Left hindlimb (tissue), 1 donor: ENCODE measurements around the gene KIF23.

ENCODE experiments used
- DNase-seq: peaks from one replicate; pipeline ENCODE4 v3.0.0-alpha.2; 2018

KIF23 gene

DNA sequence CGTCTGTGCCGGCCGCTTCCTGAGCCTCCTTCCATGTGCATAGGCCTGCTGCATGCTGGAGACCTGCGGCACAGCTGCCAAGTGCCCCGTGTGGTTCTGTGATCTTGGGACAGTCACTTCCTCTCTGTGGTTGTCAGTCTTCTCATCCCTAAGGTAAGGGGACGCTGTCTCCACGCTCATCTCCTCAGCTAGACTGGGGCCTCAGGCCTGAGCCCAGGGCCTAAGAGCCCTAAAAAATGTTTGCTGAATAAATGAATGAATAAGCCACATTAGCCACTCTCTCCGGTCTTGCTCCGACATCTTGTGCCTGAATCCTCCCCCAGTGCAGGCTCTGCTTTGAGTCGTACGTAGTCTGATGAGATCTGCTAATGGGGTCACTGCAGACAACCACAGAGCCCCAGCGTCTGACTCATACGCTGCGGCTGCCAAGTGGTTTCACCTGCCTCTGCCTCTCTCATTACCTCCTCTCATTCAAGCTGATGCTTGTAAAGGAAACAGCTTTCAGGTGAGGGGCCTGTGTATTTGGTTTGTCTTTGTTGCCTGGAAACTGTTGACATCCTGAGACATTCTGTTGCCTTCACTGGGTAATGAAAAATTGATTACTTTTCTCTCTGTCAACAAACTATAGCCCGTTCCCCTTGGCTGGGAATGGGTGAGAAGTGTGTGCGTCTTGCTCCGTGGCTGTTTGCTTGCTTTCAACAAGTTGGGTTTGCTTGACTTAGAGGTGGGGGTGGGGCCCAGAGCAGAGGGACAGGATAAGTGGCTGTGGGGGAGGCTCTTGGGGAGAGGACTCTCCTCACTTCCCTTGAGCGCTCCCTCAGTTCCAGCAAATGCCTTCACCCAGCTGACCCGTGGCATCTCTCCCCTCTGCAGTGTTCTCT lies 54.3 kb downstream of the KIF23 start:
- no peak for DNase-seq

DNA sequence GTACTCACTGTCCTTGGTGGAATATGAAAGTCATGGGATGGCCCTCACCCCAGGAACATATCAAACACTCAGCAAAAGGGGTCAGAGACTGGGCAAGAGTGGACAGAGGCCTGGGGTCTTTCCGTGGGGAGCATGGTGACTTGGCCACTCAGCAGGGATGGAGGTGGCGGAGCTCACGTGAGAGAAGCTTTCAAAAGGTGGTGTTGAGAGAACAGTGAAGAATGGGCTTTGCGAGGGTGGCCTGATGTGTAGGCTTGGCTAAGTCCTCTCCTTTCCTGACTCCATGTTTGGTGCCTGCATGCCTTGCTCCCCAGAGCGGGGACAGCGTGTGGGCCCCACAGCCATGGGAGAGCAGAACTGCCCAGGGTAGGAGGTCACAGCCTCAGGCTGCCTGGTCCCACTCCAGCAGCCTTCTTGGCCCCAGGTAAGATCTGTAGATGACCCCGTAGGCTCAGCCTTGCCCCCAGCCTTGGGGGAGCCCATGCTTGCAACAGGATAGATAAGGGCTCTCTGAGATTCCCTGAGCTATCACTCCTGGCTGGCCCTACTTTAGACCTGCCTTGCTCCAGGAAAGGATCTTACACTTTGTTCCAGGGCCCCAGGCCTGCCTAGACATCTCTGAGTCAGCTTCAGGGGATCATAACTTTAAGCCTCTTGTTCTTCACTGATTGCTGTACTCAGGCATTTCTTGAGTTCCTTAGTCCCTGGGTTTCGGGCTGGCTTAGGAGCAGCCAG lies 55.5 kb downstream of the KIF23 start:
- no peak for DNase-seq

DNA sequence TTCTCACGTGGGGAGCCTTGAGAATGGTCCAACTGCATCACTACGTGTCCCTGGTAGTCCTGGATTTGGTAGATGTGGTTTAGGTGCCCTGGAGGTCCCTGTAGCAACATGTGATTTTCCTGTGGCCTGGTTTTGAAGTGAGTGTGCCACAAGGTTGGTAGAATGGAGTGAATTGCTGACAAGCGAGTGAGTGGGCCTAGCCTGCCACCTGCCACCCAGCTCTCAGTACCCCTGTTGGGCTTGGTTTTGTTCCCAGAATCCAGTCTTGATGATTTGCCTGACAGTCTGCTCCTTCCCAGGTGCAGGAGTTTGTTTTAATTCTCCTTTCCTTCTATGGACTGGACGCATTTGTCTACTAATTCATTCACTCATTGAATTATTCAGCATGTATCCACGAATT lies 57.9 kb downstream of the KIF23 start:
- DNase-seq = no peak

DNA sequence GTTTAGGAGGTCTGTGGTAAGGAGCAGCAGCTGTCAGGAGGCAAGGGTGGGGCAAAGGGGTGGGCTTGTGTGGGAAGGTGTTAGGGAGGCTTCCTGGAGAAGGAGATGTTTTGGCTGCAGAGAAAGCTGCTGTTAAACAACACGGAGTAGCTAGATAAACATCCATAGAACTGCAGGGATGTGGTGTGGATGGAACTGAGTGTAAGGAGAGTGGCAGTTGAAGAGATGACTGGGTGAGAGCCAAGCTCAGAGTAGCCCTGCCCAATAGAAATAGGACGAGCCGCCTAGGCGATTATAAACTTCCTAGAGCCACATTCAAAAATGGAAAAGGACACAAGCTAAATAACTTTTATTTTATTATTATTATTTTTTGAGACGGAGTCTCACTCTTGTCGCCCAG lies 58.4 kb downstream of the KIF23 start:
- no peak for DNase-seq

DNA sequence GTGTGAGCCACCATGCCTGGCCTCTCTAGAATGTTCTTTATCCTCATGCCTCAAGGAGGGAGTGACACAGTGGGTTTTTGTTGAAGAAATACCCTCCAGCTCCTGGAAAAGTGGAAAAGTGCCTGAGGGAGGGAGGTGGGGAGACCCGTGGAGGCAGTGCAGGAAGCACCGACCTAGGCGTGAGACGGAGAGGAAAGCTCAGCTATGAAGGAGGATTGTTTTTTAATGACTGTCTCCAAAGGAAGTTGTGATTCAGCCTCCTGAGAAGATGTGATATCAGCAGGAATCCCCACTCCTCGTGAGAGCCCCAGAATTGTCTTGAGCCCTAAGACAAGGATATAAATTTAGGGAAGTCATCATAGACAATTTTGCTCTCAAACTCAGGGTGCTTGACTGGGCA lies 60.1 kb downstream of the KIF23 start:
- no peak for DNase-seq

DNA sequence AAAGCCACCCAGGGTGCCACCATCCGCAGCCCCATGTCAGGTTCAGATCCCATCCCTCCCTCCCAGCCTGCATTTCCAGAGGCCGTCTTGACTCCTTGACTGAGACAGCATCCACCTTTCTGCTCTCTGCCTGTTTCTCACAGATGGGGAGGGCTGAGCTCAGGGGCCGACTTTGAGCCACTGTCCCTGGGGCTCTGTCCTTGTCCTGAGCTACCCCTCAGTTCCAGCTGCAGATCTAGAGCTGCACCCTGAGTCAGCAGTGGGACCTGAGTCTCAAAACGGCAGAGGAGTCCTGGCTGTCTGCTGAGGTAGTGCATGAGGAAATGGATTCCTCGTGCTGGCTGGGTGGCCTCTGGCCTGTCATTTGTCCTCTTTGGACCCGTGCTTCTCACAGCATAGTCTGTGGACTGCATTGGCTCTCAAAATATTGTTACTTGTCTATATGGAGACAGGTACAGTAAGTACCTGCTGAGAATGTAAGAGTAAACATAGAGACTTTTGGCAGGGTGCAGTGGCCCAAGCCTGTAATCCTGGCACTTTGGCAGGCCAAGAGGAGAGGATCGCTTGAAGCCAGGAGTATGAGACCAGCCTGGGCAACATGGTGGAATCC lies 60.8 kb downstream of the KIF23 start:
- DNase-seq = no peak

DNA sequence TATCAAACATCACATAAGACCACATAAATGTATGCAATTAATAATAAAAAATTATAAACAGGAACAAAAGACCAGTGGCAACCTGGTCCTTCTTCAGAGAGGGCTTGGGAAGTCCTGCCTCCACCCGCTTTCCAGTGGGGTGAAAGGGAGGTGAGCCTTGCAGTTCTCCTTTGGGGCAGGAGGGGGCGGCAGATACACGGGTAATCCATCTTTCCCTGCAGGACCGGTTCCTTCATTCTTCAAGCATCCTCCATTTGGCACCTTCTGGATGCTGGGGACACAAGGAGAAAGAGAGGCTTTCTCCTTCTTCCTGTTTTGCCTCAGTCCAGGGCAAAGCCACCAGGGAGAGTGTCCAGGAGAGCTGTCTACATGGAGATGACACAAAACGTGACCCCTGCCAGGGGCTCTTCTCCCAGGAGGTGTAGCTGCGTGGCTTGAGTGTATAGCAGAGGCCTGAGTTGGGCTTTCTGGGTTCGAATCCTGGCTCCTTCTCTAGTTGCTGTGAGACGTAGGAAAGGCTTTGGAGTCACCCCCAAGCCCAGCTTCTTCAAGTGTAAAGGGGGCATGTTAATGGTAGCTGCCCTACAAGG lies 61.7 kb downstream of the KIF23 start:
- peak; percentile 87 for DNase-seq

DNA sequence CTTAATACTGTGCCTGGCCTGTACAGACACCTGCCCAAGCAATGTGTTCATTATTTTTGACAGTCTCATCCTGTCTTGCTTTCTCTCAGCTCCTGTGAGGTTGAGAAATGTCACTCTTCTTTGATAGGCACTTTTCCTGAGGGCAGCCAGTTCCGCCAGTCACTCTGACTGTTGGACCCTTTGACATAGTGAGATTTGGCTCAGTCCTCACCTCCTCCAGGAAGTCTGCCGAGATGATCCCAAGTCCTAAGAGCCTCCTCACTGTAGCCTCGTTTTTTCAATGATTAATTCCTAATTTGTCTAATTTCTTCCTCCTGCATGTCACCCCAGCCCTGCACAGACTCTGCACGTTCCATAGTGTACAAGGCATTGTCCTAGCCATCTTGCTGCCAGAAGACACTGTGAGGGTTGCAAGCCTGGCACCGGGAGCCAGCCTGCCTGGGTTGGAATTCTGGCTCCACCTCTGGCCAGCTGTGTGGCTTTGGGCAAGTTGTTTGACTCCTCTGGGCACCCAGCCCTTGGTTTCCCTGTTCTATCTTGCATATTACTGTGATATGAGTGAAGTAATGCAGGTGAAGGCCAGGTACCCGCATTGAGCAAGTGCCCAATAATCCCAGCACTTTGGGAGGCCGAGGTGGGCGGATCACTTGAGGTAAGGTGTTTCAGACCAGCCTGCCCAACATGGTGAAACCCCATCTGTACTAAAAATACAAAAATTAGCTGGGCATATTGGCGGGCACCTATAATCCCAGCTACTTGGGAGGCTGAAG lies 62.7 kb downstream of the KIF23 start:
- no peak for DNase-seq

DNA sequence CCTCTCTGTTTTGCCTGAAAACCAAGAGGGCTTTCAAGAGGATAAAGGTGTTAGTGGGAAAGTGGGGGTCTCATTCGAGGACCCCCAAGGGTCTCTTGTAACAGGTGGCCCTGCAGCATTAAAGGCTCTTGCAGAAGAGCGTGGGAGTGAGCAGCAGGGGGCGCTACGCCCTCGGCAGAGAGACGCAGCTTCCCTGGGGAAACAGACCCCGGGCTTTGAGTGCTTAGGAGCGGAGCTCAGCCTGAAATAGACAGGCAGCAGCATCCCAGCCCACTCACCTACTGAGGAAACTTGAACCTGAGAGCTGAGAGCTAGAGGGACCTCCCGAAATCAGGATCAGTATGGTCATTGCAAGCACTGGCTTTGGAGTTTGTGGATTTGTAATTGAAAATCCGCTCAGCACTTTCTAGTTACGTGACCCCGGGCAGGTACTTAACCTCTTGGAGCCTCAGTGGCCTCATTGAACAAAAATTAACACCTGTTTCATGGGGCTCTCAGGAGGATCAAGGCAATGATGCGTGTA lies 64.2 kb downstream of the KIF23 start:
- peak; percentile 68 for DNase-seq

DNA sequence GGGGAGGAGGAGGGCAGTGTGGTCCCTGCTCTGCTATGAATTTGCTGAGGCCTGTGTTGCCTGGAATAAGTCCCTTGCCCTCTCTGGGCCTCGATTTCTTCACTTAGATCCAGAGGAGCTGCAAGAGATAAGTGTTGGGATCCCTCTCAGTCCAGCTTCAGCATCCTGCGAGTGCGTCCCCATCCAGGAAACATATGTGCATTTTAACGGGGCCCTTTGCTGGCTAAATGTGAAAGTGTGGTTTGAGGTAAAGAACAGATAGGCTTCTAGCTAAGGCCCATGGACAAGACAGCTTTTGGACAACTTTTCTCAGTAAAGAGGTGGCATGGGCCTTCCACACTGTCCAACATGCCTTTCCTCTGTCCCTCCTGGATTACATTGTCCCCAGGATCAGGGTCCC lies 64.9 kb downstream of the KIF23 start:
- no peak for DNase-seq

DNA sequence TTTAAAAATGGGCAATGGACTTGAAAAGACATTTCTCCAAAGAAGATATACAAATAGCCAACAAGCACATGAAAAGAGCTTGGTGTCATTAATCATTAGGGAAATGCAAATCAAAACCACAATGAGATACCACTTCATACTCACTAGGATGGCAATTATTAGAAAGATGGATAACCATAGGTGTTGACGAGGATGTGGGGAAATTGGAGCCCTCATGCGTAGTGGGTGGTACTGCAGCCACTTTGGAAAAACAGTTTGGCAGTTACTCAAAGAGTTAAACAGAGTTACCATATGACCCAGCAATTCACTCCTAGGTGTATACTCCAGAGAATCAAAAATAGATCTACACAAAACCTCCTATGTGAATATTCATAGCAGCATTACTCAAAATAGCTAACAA lies 65.8 kb downstream of the KIF23 start:
- DNase-seq = no peak

DNA sequence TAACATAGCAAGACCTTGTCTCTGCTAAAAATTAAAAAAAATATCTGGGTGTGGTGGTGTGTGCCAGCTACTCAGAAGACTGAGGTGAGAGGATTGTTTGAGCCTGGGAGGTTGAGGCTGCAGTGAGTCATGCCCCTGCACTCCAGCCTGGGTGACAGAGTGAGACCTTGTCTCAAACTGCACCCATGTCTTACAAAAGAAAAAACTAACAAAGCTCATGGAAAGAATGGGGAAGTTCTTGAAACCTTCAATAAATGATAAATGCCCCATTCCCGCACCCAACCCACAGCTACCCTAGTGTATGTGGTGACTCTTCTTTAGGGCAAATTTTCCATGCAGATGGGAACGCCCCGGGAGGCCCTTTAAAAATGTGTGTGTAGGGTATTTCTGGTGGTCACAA lies 66.8 kb downstream of the KIF23 start:
- DNase-seq = no peak

DNA sequence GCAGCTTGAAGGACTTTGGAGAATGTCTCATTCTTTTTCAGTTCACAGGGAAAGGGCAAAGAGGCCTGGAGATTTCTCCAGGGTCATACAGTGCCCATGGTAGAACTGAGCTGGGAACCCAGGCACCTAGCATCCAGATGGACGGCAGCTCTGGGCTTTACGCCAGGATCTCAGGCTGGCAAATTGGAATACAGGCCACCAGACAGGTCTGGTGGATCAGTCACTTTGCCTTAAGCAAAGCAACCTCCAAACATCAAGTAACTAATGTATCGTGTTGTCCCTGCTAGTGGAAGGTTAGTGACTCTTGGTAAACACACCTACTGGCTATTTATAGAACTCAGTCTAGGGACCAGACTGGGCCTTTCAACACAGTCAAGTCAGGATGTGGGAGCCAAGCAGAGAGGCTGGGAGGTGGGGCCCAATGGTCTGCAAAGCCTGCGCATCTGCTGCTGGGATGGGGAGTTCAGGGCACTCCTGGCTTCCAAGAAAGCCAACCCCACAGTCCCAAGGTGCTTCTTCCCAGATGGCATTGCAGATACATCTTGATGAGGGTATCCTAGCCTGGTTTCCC lies 68.6 kb downstream of the KIF23 start:
- no peak for DNase-seq

DNA sequence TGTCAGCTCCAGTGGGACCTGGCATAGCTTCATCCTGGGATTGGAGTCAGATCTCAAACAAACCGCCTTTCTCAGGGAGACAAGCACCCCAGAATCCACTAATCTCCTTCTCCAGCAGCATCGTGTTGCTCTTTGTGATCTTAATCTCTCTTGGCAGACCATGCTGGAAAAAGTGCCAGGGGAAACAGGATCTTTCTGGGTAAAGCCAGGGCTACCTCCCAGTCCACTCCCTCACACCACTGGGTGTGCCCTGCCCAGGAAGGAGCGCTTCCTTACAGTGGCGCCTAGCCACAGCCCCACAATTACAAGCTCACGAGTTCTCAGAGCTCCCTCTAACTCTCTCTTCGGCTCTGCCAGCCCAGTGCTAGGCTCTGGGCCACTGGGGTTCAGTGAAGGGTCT lies 70.7 kb downstream of the KIF23 start:
- no peak for DNase-seq

DNA sequence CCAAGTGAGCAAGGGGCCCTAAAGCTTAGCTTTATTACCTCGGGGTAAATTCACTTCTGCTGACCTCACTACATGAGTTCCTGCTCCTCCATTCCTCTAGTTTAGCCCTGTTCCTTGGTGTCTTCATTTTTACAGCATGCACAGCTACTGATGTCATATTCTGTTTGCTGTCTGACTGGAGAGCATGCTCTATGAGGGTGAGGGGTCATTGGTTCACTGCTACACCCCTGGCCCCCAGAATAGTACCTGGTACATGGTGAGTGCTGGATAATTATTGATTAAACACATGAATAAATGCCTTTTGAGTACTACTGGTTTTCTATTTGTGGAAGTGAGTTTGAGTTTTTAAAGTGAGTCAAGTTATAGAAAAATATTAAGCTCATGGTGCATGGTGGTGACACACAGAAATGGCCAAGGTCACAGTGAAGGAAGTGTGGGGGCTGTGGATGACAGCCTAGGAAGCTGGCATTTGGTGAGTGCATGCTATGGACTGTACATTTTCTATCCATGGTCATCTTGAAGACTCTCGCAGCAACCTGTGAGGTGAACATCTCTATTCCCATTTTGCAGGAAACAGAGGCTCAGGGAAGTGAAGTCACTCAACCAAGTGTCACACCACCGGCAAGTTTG lies 72.4 kb downstream of the KIF23 start:
- no peak for DNase-seq

DNA sequence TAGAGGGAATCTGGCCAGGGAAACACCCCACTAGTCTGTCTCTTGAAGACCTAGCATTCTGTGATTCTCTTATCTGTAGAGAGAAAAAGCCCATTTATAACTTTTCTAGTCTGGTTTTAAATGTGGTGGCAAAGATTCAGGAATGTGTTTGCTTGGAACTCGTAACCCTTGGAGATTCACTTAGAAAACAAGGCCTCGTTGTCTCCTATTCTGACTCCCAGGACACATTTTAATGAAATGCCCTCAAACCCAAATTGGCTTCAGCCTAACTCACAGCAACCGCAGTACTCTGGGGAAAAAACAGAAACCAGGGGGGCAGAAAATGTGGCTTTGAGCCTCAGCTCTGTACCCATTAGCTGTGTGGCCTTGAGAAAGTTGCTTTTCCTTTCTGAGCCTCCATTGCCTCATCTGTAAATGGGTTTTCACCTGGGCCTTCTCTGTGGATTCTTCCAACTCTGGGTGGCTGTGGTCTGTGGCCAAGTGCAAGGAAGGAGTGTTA lies 75.0 kb downstream of the KIF23 start:
- no peak for DNase-seq

DNA sequence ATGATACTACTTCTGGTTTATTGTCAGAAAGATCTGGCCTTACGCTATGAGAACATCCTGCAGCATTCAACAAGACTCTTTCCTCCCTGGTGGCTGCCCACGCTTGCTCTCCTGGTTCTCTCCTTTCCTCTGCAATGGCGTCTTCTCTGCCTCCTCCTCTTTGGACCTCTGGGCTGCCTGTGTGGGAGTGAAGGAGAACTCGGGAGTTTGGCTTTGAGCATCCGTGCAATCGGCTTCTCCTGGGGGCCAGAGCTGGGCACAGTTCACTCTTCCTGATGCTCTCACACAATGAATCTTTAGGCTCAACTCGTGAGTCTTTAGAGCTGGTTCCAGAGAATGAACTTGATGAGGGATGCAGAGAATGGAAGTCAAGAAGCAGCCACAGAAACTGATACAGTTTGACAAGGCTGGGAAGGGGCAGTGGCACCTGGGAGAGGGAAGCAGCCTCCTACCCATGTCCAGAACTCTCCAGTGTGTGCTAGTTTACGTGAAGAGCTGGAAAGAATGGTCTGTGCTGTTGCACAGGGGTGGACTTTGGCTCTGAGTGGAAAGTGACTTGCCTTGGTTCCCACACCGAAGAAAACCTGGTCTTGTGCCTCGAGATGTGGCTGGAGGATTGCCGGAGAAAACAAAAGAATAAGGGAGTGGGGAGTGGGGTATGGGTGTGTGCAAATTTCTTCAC lies 76.3 kb downstream of the KIF23 start:
- DNase-seq = no peak

DNA sequence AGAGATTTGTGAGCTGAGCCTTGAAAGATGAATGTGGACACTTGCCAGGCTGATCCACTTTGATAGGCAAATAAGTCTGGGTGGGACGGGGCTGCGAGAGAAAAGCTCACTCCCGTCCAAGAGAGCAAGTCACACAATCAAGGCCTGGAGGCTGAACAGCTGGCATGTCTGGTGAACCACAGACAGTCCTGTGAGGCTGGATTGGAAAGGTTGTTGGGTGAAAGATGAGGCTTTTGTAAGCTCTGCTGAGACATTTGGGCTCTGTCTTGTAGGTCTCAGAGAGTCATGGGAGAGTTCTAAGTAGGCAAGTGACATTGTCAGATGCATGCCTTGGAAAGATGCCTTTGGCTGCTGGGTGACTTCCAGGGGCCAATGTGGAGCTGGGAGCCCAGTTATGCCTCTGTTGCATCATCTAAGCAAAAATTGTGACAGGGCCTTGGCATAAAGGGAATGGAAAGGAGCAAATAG lies 76.9 kb downstream of the KIF23 start:
- no peak for DNase-seq

DNA sequence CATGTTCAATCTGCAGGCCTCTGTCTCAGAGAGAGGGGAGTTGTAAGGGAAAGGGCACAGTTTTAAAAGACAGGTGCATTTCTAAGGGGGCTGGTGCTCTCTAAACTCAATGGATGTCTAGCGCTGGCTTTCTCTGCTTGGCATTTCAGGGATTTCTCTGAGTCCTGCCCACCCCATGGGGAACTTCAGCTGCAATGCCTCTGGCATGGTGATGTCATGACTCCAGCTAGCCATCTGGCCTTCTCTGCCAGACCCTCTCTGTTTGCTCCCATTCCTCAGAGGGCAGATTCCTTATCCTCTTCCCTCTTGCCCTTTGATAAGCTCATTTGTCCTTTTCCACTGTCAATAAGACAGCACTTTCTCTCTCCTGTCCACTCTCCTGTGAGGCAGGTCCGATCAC lies 79.3 kb downstream of the KIF23 start:
- DNase-seq = no peak

DNA sequence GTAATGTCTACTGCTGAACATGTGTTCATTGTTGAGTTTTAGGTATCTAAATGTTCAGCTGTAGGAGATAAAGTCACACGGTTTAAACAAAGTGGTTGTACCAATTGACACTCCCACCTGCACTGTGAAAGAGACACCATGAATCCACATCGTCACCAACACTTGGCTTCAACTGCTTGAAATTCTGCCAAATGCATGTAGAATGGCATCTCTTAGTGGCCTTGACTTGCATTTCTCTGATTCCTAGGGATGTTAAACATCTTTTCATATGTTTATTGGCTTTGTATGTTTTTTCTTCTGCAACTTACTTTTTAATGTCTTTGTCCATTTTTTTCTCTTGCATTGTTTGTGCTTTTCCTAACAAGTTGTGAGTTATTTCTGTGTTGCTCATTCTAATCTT lies 81.9 kb downstream of the KIF23 start:
- DNase-seq = no peak

DNA sequence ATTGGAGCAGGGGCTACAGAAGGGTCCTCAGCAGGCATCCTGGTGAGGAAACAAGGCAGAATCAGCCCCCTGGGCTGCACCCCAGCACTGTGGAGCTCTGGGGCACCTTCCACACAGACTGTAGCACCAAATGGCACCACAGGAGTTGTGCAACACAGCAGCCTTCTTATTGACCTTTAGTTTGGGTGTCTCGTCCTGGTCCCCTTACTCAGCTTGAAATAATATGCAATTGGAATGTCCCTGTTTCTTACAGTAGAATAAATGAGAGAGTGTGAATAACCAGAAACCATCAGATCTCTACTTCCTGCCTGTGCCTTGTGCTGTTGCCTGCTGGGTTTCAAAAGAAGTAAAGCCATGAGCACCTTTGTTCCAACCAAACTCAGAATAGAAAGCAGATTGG lies 82.9 kb downstream of the KIF23 start:
- DNase-seq = no peak
